OCI-LY3 (cell line): ENCODE measurements around the gene CYP27A1.

Experiments
- EZH2phosphoT487 ChIP-seq: fragments of 200-600 bp; shearing (Covaris generic); IDR thresholded peaks from 2 replicates; pipeline ENCODE4 v1.6.1; 2018; ENCODE audit warnings: antibody characterized with exemption, mixed run types, low read depth
- TF ChIP-seq, protein P1 (sequence below): fragments of 200-600, 300-600 bp; sonication (generic); IDR thresholded peaks from 2 replicates; pipeline ENCODE4 v1.5.1; 2014; ENCODE audit warnings: antibody characterized with exemption, low read length, low read depth

DNA sequence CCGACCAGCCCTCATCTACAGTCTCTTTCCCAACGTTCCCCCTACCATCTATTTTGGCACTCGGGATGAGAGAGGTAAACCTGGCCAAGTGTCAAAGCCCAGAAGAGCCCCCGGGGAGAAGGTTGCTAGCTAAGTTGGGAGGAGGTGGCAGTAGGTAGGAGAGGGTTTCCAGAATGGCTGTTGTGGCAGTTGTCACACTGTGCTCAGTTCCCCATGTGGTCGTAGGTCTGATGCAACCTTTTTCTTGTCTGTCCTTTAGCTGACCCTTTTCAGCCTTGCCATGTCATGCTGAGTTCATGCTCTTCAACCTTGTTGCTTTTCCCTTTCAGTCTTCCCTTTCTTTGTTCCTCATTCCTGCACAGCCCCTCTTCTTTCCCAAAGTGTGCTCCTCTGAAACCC is 36.8 kb upstream of the CYP27A1 start:
- TF ChIP-seq, protein P1, sequence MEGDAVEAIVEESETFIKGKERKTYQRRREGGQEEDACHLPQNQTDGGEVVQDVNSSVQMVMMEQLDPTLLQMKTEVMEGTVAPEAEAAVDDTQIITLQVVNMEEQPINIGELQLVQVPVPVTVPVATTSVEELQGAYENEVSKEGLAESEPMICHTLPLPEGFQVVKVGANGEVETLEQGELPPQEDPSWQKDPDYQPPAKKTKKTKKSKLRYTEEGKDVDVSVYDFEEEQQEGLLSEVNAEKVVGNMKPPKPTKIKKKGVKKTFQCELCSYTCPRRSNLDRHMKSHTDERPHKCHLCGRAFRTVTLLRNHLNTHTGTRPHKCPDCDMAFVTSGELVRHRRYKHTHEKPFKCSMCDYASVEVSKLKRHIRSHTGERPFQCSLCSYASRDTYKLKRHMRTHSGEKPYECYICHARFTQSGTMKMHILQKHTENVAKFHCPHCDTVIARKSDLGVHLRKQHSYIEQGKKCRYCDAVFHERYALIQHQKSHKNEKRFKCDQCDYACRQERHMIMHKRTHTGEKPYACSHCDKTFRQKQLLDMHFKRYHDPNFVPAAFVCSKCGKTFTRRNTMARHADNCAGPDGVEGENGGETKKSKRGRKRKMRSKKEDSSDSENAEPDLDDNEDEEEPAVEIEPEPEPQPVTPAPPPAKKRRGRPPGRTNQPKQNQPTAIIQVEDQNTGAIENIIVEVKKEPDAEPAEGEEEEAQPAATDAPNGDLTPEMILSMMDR = no peak
- no peak for TF ChIP-seq EZH2phosphoT487
